GM18511 (cell line): ENCODE results near the gene PDGFB.

ENCODE experiments used
- ATAC-seq: cut with Tn5 transposase; IDR thresholded peaks from one replicate; pipeline ENCODE4 v1.9.1; 2021; ENCODE audit warnings: mild to moderate bottlenecking, moderate library complexity; ENCODE audit not compliant: unreplicated experiment

PDGFB gene

GRCh38 chr22:39208013-39208680, 36.6 kb downstream of the PDGFB start:
- ATAC-seq, result no peak

DNA sequence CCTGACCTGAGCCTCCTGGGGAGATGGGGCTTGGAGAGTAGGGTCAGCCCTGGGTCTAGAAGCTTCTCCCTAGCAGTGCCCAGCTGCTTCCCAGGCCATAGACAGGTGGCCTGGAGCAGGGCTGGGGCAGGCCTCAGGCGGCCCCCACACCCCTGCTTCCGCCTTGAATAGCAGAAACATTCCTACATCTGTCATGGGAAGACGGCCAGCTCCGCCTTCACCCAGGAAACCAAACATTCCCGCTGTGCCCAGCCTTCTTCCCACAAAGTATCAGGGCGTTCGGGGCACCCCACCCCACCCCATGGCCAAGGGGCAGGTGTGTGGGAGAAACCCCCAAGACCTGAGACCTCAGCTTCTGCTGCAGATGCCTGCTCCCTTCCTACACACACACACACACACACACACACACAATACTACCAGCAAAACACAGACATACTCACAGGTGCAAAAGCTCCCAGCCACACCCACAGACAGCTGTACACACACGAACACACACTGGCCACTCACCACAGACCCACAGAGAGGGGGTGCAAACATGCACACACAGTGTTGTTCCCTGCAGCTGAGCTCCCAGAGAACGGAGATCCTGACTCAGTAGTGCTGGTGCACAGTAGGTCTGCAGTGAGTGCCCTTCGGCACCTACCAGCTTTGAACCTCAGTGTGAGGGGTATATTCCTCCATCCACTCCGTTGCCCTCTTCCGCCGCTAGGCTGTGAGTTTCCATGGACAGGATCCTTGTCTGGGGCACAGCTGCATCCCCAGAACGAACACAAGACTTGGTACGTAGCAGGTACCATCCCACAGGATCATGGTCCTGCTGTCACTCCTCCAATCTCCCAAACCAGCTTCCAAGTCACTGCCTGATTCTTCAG, 37.4 kb downstream of the PDGFB start:
- no peak for ATAC-seq

GRCh38 chr22:39206491-39206890, 38.3 kb downstream of the PDGFB start:
- ATAC-seq, result no peak

DNA sequence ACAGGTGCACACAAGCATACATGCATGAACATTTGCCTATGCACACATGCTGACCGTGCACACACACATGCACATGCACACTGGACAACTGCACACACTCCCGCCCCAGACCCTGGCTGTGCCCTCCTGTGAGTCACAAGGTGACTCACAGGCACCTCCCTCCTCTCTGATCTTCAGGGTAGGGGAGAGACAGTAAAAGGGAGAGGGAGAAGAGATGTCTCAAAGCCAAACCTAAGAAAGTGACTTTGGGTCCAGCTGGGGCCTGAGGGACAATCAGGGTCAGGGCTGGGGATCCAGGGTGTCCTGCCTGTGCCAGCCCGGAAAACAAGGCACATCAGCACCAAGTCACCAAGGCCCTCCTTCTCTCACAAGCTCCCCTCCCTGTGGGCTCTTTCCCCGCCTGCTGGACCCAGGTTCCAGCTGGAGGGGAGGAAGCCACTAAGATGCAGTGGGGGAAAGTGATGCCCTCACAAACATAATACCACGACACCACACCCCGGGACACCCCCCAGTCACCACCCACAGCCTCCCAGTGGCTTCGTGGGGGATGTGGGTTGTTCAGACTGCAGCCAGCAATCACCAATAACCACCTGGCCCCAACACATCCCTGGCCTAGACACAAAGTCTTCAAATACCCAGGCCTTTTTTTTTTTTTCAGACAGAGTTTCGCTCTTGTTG, 39.3 kb downstream of the PDGFB start:
- ATAC-seq, result no peak

DNA sequence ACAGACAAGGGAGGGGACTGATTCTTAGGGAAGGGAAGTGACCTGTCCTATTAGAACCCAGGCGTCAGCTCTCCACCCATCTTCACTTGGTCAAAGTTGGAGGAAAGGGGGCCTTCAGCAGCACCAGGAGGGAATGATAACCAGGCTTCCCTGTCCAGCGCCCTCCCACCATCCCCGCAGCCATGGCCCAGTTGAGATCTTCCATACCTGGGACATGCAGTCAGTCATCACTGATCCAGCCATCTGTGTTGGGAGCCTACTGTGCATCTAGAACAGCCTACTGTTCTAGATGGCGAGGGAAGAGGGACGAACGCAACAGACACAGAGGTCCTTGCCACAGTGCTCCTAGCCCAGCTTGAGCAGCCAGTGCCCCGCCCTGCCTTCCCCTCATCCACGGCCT, 40.6 kb downstream of the PDGFB start:
- ATAC-seq, result no peak

- ATAC-seq, result no peak
Observed at GRCh38 chr22:39197578-39197977, 47.2 kb downstream of the PDGFB start.

- ATAC-seq, result no peak
Observed at GRCh38 chr22:39194098-39194497, 50.7 kb downstream of the PDGFB start.

DNA sequence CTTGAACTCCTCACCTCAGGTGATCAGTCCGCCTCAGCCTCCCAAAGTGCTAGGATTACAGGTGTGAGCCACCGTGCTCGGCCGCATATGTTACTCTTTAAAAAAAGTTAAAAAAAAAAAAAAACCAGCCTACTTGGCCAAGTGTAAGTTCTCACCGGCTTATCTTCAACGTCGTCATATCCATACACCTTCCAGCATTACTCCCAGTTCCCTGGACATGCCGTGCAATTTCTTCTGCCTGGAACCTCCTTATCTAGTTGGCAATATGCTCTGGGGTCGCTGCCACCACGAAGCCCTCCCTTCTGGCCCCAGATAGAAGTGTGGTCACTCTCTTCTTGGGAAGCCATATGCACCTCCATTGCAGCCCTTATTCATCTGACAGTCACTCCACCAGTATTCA, 56.0 kb downstream of the PDGFB start:
- no peak for ATAC-seq

GRCh38 chr22:39185601-39186012, 59.2 kb downstream of the PDGFB start:
- no peak for ATAC-seq

DNA sequence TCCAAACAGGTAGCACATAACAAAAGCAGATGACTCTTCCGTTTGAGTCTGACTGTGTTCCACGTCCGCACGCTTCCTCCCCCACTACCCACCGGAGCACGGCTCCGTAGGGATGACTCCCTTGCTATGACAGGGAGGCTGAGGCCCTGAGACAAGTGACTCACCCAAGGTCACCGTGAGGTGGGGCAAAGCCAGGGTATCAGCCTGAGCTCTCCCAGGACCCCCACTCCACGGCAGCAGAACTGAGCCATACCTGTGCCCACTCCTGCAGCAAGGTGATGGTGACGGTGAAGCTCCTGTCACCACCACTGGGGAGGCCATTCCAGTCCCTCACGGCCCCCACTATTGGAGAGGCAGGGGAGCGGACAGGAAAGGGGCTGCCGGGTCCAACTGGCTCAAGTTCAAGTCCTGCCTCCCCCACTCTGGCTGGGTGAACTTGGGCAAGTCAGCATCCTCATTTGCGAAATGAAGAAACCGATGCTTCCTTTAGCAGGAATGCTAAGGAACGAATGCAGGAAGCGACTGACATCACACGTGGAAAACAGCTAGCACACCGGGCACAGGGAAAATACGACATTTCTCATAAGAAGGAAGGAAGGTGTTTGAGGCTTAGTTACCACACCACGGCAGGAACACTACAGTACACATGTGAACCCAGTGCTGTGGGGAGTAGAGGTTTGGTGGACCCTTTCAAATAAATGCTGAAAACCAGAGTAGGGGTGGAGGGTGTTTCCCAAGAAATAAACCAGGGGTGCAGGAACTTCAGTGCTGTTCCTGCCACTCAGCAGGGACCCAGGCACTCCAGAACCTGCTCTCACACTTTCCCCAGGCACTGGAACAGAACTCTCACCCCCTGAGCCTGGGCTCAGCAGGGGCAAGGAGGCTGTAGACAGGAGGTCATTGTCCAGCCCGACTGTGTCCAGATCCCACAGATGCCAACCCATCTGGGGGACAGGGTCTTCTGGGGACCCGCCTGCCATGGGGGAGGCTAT, 59.9 kb downstream of the PDGFB start:
- no peak for ATAC-seq

GRCh38 chr22:39183991-39184585, 60.7 kb downstream of the PDGFB start:
- no peak for ATAC-seq

- ATAC-seq, result no peak
Observed at GRCh38 chr22:39182478-39183030, 62.2 kb downstream of the PDGFB start.

GRCh38 chr22:39181778-39182177, 63.0 kb downstream of the PDGFB start:
- ATAC-seq, result no peak

DNA sequence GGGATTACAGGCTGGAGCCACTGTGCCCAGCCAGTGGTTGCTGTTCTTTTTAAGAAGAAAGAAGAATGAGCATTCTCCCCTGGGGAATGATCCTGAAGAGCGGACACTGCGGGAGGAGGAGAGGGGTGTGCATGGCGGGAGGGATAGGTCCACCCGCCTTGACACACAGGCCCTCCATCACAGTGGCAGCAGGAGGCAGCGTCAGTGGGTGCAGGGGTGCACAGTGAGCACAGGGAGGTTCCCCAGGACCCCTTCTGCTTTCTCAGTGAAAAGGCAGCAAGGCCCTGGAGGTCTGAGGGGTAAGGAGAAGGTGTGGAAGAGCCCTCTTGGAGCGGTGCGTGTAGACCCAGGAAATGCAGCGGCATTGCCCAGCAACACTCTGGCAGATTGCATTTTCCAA, 63.4 kb downstream of the PDGFB start:
- ATAC-seq, result no peak

DNA sequence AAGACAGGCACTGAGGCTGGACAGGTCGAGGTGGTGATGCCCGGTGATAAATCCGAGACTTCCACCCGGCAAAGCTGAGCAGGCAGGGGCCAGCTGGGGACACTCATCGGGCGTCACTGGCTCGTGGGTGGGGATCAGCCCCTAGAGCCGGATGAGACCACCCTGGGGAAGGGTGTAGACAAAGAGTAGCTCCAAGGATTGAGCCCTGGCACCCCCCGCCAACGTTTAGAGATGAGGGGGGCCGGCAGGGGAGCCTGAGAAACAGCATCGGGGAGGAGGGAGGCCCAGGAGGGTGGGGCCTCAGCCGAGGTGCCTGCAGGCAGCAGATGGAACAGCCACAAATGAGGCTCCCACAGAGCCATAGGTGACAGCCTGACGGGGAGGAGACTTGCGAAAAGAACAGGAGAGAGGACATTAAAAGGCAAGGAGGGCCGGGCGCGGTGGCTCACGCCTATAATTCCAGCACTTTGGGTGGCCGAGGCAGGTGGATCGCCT, 64.9 kb downstream of the PDGFB start:
- no peak for ATAC-seq

DNA sequence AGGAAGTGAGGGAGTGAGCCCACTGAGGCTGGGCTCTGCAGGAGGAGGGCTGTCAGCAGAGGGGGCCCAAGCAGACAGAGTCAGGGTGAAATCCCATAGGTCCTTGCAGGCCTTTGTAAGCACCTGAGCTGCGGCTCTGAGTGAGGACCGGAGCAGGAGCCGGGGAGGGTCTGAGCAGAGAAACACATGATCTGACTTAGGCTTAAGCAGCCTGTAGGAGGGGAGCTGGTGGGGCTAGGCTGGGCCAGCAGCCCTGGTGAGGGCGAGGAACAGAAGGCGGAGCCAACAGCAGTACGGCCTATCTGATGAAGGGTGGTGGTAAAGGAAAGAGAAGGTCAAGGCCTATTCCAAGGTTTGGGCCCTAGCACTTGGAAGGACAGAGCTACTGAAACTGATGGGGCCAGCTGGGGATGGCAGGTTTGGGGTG, 65.4 kb downstream of the PDGFB start:
- no peak for ATAC-seq

- ATAC-seq, result no peak
Observed at GRCh38 chr22:39178206-39179111, 66.3 kb downstream of the PDGFB start.

DNA sequence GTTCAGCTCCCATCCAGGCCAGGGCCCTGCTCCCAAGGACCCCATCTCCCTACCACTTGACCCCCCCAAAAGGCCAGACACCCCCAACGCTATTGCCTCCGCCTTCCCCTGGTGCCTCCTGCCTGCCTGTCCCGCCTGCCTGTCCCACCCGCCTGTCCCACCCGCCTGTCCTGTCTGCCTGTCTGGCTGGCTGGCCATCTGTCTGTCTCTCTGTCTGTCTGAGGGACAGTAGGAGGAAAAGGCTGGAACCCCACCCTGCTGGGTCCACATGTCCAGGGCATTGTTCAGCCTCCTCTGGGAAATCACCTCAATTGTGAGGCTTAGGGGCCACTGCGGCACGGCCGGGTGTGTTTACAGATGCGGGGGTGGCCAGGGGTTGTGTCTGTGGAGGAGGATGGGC, 67.0 kb downstream of the PDGFB start:
- ATAC-seq, result no peak

- no peak for ATAC-seq
Observed at GRCh38 chr22:39177456-39177775, 67.4 kb downstream of the PDGFB start.
